ENCODE data around the gene EPHB1.

The EPHB1 gene

DNA sequence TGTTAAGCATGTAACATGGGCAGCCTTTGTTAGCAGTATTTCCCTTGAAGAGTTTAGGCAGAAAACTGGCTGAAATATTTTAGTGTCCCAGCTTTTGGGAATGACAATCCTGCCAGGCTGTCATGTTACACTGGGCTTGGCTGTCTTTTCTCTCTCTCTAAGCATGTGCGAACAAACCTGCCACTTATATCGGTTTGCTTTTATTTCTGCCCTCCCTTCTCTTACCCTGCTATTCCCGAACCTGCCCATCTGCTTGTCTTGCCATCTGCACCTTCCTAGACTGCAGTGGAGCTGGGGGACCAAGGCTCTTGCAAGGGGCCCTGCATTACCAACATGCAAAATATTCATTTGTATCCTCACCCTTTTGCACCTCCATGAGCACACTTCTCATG is 339.6 kb downstream of the EPHB1 start:
- DNase-seq, result no peak

GRCh38 chr3:135135445-135135844 is 340.4 kb downstream of the EPHB1 start:
- DNase-seq, result no peak

- no peak for DNase-seq
These were observed 341.5 kb downstream of the EPHB1 start for GRCh38 chr3:135136361-135137100.

- no peak for DNase-seq
These were observed 342.2 kb downstream of the EPHB1 start for GRCh38 chr3:135137296-135137695.

GRCh38 chr3:135138776-135139175 is 343.7 kb downstream of the EPHB1 start:
- DNase-seq, result no peak

DNA sequence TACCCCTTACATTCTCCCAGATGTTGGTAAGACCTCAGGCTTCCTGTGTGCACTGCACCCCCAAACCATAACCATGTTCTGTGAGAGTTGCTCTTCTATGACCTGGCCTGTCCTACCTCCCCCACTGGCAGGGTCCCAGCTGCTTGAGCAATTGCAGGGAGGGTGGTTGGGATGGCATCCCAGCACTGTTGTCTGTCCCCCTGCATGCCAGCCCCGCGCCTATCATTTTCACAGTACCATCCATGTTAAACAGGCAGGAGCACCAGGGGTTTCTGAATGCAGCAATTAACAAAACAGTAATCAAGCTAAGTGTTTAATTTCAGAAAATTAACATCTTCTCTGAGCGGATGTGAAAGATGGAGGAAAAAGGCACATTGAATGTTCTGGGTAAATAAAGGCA is 345.5 kb downstream of the EPHB1 start:
- DNase-seq, result no peak

DNA sequence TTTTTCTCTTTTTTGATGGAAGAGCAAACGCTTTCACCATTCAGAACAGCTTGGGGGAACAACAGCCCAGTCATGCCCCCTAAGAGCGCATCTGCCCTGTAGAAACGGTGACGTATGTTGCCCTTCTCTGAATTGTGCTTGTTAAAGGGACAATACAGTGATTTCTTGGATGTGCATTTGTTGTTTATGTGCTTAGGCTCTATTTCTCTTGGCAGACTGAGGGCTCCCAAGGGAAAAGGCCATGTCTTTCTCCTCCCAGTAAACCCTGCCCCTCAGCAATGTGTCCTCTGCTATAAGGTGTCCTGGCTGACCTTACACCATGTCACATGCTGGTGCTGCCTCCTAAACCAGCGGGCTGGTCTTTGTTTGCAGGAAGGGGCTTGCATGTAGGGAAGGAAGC is 346.1 kb downstream of the EPHB1 start:
- no peak for DNase-seq

- DNase-seq, result no peak
These were observed 346.6 kb downstream of the EPHB1 start for GRCh38 chr3:135141672-135142071.

DNA sequence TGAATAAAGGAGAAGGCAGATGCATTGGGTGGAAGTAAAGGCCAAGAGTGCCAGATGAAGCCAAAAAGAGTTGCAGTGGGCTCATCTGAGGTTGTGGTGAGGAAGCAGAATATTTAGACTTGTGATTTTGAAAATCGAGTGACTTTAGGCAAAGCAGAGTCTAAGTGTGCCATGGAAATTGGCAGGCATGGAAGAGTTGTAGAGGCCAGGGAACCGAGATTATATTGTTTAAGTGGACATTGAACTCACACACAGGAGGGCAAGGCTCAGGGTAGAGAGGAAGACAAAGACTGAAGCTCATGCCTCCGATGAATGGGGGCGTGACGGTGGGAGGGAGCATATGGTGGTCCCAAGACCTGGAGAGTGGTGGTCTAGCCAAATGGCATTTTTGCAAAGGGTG is 347.5 kb downstream of the EPHB1 start:
- DNase-seq, result no peak

DNA sequence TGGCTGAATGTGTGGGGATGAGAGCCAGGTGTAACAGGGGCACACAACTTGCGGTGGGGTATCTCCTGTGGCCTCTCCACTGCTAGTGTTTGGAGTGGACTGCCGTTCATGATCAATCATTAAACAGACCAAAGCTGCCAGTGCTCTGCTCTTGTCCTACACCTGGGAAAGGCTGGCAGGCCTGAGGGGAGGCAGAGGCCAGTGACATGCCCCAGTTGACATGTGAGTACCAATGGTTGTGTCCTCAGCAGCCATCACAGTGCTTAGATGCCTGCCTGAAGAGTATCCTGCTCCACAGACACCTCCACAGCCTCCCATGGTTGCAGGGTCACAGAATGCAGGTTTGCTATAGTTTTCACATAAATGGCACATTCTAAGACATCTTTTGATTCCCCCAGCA is 348.4 kb downstream of the EPHB1 start:
- DNase-seq, result no peak

- DNase-seq, result no peak
These were observed 350.5 kb downstream of the EPHB1 start for GRCh38 chr3:135145581-135145980.

DNA sequence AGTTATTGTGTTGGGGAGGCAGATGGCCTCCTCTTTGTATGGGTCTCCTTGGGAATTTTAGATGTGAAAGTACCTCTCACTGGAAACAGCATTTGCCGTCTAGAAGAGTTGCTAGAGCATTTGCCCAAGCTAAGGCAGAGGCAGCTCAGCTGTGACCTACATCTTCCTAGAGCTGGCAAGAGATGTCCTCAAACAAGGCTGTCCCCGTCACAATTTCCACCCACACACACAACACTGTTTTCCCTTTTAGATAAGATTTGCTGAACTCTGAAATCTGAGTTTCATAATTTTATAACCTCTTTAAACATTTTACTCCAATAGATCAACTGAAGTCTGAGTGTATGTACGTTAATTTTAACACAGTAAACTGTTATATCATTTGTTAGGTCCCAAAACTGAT is 352.6 kb downstream of the EPHB1 start:
- DNase-seq, result no peak

DNA sequence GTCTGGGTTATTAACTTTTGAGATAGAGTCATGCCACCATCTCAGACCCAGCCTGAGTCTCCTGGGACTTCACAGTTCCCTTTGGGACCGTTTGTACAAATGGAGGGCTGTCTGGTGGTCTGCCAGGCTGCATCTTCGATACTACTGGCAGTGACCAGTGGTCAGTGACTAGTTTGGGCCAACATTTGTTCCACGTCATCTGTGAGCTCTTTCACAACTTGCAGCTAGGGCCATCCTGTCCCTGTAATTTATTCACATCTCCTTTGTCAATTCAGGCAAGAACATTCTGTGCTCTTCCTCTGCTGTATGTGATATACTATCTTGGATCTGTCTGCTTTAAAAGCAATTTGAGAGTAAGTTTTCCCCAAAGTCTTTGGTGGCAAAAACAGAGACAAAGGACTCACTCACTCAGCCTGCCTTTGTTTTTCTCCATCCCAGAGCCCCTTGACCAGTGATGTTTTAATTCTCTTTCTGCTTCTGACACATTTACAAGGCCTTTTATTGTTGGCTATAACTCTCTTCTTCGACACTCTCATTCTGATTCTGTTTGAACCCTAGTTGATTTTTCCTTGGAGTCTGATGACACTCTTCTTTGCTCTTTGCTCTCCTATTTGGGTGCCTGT is 353.4 kb downstream of the EPHB1 start:
- DNase-seq, result no peak

DNA sequence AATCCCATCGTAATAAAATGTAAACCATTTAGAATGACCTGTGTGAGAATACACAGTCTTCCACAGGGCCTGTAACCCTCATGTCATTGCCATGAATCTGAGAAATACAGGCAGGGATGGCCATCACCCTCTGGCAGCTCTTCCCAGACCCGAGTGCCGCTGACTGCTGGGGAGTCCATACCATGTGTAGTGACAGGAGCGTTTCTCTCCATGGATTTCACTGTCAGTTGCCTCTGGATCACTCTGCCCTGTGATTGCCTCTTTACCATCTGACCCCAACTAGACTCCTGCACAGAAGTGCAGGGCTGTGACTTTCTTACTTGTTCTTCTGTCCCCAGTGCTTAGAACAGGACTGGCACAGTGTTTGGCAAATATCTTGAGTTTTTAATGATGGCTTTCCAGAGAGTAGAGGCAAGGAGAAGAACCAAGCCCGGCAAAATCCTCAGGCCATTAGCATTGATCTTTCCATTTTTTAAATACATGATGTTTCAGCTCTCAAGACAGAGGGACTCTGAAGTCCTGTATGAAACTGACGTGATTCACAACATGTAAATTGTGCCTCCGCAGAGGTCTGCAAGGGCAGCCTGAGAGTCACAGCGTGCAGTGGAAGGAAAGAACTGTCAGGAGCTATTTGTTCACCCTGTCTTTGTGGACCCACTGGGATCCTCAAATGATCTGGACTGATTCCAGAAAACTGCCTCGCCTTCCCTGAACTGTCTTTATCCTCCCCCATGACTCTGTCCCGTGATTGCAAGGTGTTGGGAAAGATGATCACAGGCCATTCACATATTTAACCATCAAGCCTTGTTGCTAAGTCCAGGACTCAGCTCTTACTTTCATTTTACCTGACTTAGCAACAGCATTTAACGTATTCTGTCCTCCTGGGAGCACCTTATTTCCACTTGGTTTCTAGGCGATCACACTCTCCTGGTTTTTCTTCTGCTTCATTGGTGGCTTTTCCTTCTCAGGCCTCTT is 354.9 kb downstream of the EPHB1 start:
- no peak for DNase-seq

DNA sequence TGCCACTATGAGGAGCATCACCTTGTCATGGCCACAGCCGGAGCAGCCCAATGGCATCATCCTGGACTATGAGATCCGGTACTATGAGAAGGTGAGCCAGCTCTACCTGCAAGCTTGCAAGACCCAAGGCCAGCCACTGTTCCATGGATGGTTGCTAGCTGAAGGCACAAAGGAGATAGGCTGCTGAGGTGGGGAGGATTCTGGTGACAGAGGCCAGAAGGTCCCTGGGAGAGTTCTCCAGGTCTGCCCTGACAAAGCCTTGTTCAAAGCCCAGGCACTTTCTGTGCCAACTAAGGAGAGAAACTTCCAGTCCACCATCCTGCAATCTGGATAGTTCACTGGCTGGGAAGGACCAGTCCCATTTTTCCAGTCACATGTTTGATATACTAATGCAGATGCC is 359.1 kb downstream of the EPHB1 start:
- no peak for DNase-seq

- DNase-seq, result no peak
These were observed 360.2 kb downstream of the EPHB1 start for GRCh38 chr3:135155228-135155627.

DNA sequence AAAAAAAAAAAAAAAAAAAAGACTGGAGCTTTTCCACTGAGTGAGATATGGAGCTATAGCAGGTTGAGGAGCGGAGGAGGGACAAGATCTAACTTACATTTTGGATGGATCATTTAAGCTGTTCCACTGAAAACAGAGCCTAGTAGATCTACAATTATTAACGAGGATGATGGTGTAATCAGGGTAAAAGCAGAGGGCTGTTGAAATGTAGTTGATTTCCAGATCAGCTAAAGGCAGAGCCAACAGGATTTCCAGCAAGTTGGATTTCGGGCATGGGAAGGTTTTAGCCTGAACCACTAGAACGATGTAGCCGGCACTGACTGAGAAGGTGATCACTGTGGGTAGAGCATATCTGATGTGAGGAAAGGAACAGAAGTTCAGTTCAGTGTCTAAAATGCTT is 360.7 kb downstream of the EPHB1 start:
- no peak for DNase-seq

DNA sequence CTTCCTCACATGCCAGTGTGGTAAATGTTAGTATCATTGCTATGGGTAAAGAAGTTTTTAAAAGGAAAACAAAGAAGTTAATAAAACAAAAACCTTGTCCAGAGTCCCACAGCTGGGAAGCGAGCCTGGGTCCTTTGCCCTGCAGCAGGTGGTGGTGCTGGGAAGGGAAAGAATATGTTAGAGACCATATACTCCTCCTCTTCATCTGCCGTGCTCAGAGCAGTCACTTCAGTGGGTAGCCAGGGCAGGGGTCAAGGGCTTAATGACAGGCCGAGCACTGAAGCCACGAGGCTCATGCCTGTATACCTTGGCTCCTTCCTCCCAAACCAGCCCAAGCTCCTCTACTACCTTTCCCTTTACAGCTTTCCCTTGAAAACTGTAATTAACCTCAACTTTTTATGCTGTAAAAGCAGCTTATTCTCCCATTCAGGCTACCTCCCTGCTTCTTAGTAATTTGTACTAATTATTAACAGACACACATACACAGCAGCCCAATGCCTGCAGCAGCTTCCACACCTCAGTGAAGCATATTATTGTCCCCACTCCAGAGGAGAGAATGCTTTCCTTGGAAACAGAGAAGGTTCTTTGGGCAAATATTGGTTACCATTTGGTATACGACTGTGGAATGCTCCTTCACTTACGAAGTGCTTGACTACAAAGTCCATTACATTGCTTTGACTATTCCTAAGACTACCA is 362.1 kb downstream of the EPHB1 start:
- no peak for DNase-seq

- no peak for DNase-seq
These were observed 363.5 kb downstream of the EPHB1 start for GRCh38 chr3:135158520-135158919.

DNA sequence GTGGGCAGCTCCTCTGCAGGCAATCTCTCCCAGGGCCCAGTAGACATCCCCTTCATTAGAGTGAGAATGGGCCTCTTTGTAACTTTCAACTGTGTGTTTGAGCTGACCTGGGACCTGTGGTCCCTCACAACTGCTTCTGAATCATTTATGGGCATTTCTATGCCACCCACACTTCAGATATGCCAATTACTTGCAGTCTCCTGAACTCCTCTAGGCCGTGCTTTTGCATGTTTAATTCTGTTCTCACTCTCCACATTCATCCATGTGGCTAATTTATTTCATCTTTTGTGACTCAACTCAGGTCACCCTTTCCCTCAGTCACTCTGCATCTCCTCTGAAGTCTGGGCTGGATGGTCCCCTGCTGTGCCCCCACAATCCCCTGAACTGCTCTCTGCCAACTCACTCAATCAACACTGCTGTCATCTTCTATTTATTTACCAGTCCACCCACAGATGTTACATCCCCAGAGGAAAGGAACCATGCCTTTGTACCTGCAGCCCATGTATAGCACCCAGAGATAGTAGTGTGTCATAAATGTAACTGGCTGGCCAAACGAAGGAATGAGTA is 364.7 kb downstream of the EPHB1 start:
- DNase-seq, result no peak

- DNase-seq, result no peak
These were observed 366.4 kb downstream of the EPHB1 start for GRCh38 chr3:135161425-135161824.

DNA sequence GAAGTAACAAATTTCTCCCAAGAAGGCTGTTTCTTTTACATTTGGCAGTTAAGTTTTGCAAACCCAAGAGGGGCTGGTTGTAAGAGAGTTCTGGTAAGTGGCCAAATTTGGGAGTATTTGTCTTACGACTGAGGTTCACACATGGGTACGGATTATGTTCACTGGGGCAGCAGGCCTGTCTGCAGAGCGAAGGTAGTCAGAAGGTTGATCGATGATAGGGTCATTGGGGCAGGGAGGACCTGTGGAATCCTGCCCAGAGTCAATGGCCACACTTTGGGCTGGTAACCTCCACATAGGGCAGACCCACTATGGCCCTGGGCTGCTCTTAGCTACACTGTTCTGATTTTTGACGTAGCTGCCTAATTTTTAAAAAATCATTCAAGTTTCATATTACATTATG is 368.6 kb downstream of the EPHB1 start:
- no peak for DNase-seq
